GM21576 (cell line): ENCODE data around the gene TOM1L2.

ENCODE experiments used
- ATAC-seq: cut with Tn5 transposase; IDR thresholded peaks from one replicate; pipeline ENCODE4 v1.9.1; 2021; ENCODE audit warnings: mild to moderate bottlenecking, moderate library complexity; ENCODE audit not compliant: unreplicated experiment

The TOM1L2 gene

GRCh38 chr17:17823433-17824118 is 148.6 kb downstream of the TOM1L2 start:
- ATAC-seq: peak; percentile 60

- ATAC-seq: no peak
Observed at GRCh38 chr17:17822616-17823015, 149.6 kb downstream of the TOM1L2 start.

GRCh38 chr17:17822189-17822588 is 150.0 kb downstream of the TOM1L2 start:
- no peak for ATAC-seq

- no peak for ATAC-seq
Observed at GRCh38 chr17:17820463-17821158, 151.6 kb downstream of the TOM1L2 start.

- no peak for ATAC-seq
Observed at GRCh38 chr17:17820046-17820445, 152.2 kb downstream of the TOM1L2 start.

- ATAC-seq: peak; percentile 50
Observed at GRCh38 chr17:17819561-17819995, 152.6 kb downstream of the TOM1L2 start.

- ATAC-seq: no peak
Observed at GRCh38 chr17:17819111-17819510, 153.1 kb downstream of the TOM1L2 start.

- no peak for ATAC-seq
Observed at GRCh38 chr17:17818088-17818526, 154.1 kb downstream of the TOM1L2 start.

GRCh38 chr17:17817552-17817947 is 154.7 kb downstream of the TOM1L2 start:
- ATAC-seq: no peak

GRCh38 chr17:17816831-17817551 is 155.2 kb downstream of the TOM1L2 start:
- ATAC-seq: no peak

- no peak for ATAC-seq
Observed at GRCh38 chr17:17816240-17816814, 155.9 kb downstream of the TOM1L2 start.

- ATAC-seq: no peak
Observed at GRCh38 chr17:17815436-17816200, 156.6 kb downstream of the TOM1L2 start.

- no peak for ATAC-seq
Observed at GRCh38 chr17:17815062-17815406, 157.2 kb downstream of the TOM1L2 start.

GRCh38 chr17:17814162-17815061 is 157.8 kb downstream of the TOM1L2 start:
- no peak for ATAC-seq

GRCh38 chr17:17813725-17814095 is 158.5 kb downstream of the TOM1L2 start:
- ATAC-seq: no peak

GRCh38 chr17:17813055-17813724 is 159.0 kb downstream of the TOM1L2 start:
- no peak for ATAC-seq

GRCh38 chr17:17812211-17813054 is 159.8 kb downstream of the TOM1L2 start:
- ATAC-seq: no peak
